SK-N-SH treated with all-trans-retinoic acid at 6 μM for 48 hours (cell line): ENCODE measurements around the gene C2orf66.

Experiments used
- ATAC-seq: fragments of 200-7000 bp; cut with Tn5 transposase; 3 replicates; pipeline ENCODE4 v1.9.1; 2020; ENCODE audit warnings: mild to moderate bottlenecking, moderate library complexity
- ARNTL ChIP-seq: fragments of 450-650 bp; formaldehyde crosslinking; IDR thresholded peaks from 2 replicates; pipeline ENCODE4 v1.5.0; 2020; ENCODE audit warnings: low read depth, mild to moderate bottlenecking, moderate library complexity, borderline replicate concordance
- BACH2 ChIP-seq: fragments of 250-450 bp; sonication (Bioruptor Pico); IDR thresholded peaks from 2 replicates; pipeline ENCODE4 v1.9.0; 2021; ENCODE audit warnings: mild to moderate bottlenecking, borderline replicate concordance
- CSDC2 ChIP-seq: fragments of 250-450 bp; sonication (Bioruptor Pico); IDR thresholded peaks from 2 replicates; pipeline ENCODE4 v1.5.0; 2020; ENCODE audit warnings: mild to moderate bottlenecking, moderate library complexity
- ESRRG ChIP-seq: fragments of 250-450 bp; sonication (Bioruptor Pico); IDR thresholded peaks from 2 replicates; pipeline ENCODE4 v1.6.1; 2021; ENCODE audit warnings: mild to moderate bottlenecking
- GLIS3 ChIP-seq: fragments of 250-450 bp; sonication (Bioruptor Pico); IDR thresholded peaks from 2 replicates; pipeline ENCODE4 v1.5.0; 2020; ENCODE audit warnings: mild to moderate bottlenecking, moderate library complexity
- ISL1 ChIP-seq: fragments of 250-450 bp; sonication (Bioruptor Pico); IDR thresholded peaks from 2 replicates; pipeline ENCODE4 v2.1.2; 2022; ENCODE audit warnings: mild to moderate bottlenecking, moderate library complexity
- OSR1 ChIP-seq: fragments of 250-450 bp; sonication (Bioruptor Pico); IDR thresholded peaks from 2 replicates; pipeline ENCODE4 v1.8.0; 2022; ENCODE audit warnings: moderate library complexity, mild to moderate bottlenecking, inconsistent platforms
- PPARA ChIP-seq: fragments of 250-450 bp; sonication (Bioruptor Pico); IDR thresholded peaks from 2 replicates; pipeline ENCODE4 v1.5.0; 2020; ENCODE audit warnings: mild to moderate bottlenecking, borderline replicate concordance
- RARB ChIP-seq: fragments of 250-450 bp; sonication (Bioruptor Pico); IDR thresholded peaks from 2 replicates; pipeline ENCODE4 v1.8.0; 2021; ENCODE audit warnings: mild to moderate bottlenecking, moderate library complexity
- SNAI2 ChIP-seq: fragments of 250-450 bp; sonication (Bioruptor Pico); IDR thresholded peaks from 2 replicates; pipeline ENCODE4 v1.5.0; 2020; ENCODE audit warnings: mild to moderate bottlenecking, moderate library complexity
- TCF4 ChIP-seq: fragments of 250-450 bp; sonication (Bioruptor Pico); IDR thresholded peaks from 2 replicates; pipeline ENCODE4 v1.8.0; 2021; ENCODE audit warnings: mild to moderate bottlenecking, moderate library complexity, borderline replicate concordance
- TOX ChIP-seq: fragments of 250-450 bp; sonication (Bioruptor Pico); IDR thresholded peaks from 2 replicates; pipeline ENCODE4 v1.8.0; 2021; ENCODE audit warnings: mild to moderate bottlenecking, moderate library complexity, borderline replicate concordance
- TSHZ2 ChIP-seq: fragments of 250-450 bp; sonication (Bioruptor Pico); IDR thresholded peaks from 2 replicates; pipeline ENCODE4 v1.5.0; 2020; ENCODE audit warnings: mild to moderate bottlenecking, moderate library complexity
- ZC3H10 ChIP-seq: fragments of 250-450 bp; sonication (Bioruptor Pico); IDR thresholded peaks from 2 replicates; pipeline ENCODE4 v1.5.1; 2021; ENCODE audit warnings: mild to moderate bottlenecking, moderate library complexity
- ZFP3 ChIP-seq: fragments of 250-450 bp; sonication (Bioruptor Pico); IDR thresholded peaks from 2 replicates; pipeline ENCODE4 v1.5.0; 2020; ENCODE audit warnings: mild to moderate bottlenecking, moderate library complexity
- ZFP30 ChIP-seq: fragments of 450-650 bp; formaldehyde crosslinking; IDR thresholded peaks from 2 replicates; pipeline ENCODE4 v1.5.0; 2022; ENCODE audit warnings: mild to moderate bottlenecking, moderate library complexity
- ZNF565 ChIP-seq: fragments of 450-650 bp; formaldehyde crosslinking; conservative IDR thresholded peaks from 2 replicates; pipeline ENCODE4 v1.5.0; 2020; ENCODE audit warnings: low read depth, mild to moderate bottlenecking, moderate library complexity
- ZNF70 ChIP-seq: fragments of 450-650 bp; formaldehyde crosslinking; IDR thresholded peaks from 2 replicates; pipeline ENCODE4 v1.5.0; 2020; ENCODE audit warnings: mild to moderate bottlenecking, moderate library complexity
- ZNF8 ChIP-seq: fragments of 450-650 bp; formaldehyde crosslinking; IDR thresholded peaks from 2 replicates; pipeline ENCODE4 v1.5.0; 2020; ENCODE audit warnings: mild to moderate bottlenecking, moderate library complexity
- TF ChIP-seq, protein P1 (sequence below): fragments of 250-450 bp; sonication (Bioruptor Pico); IDR thresholded peaks from 2 replicates; pipeline ENCODE4 v1.8.0; 2020; ENCODE audit warnings: mild to moderate bottlenecking, moderate library complexity, borderline replicate concordance
- TF ChIP-seq, protein P2 (sequence below): fragments of 250-450 bp; sonication (Bioruptor Pico); IDR thresholded peaks from 2 replicates; pipeline ENCODE4 v1.5.1; 2020; ENCODE audit warnings: low read depth, mild to moderate bottlenecking, moderate library complexity
- TF ChIP-seq, protein P3 (sequence below): fragments of 250-450 bp; sonication (Bioruptor Pico); IDR thresholded peaks from 2 replicates; pipeline ENCODE4 v1.8.0; 2021; ENCODE audit warnings: low read depth, mild to moderate bottlenecking, moderate library complexity, borderline replicate concordance

C2orf66 gene

DNA sequence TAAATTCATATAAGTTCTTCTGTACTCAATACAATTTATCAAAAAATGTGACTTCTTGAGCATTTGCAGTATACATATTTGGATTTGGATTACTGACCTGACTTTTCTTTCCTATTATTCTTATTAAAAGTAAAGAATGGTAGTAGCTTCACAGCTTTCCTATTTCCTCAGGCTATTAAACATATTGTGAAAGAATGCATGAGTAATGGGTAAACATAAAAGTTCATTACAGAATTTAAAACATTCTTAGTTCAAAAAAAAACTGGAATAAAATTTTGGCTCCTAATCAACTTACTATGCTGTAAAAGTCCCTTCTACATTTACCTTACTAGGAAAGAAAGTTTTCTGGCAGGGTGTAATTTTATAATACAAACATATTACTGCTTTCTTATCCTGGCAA, 27.3 kb upstream of the C2orf66 start:
- no peak for ATAC-seq
- TF ChIP-seq SNAI2 (CRISPR knock-in tag) (no peak), RARB (CRISPR knock-in tag) (no peak), ZNF565 (CRISPR knock-in tag) (no peak), CSDC2 (CRISPR knock-in tag) (no peak), TSHZ2 (CRISPR knock-in tag) (no peak), GLIS3 (no peak), ESRRG (CRISPR knock-in tag) (no peak), ZC3H10 (CRISPR knock-in tag) (no peak), ISL1 (no peak), BACH2 (CRISPR knock-in tag) (no peak), PPARA (CRISPR knock-in tag) (no peak), ZFP30 (no peak), ZFP3 (CRISPR knock-in tag) (no peak)
- TF ChIP-seq, protein P1, sequence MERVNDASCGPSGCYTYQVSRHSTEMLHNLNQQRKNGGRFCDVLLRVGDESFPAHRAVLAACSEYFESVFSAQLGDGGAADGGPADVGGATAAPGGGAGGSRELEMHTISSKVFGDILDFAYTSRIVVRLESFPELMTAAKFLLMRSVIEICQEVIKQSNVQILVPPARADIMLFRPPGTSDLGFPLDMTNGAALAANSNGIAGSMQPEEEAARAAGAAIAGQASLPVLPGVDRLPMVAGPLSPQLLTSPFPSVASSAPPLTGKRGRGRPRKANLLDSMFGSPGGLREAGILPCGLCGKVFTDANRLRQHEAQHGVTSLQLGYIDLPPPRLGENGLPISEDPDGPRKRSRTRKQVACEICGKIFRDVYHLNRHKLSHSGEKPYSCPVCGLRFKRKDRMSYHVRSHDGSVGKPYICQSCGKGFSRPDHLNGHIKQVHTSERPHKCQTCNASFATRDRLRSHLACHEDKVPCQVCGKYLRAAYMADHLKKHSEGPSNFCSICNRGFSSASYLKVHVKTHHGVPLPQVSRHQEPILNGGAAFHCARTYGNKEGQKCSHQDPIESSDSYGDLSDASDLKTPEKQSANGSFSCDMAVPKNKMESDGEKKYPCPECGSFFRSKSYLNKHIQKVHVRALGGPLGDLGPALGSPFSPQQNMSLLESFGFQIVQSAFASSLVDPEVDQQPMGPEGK (CRISPR knock-in tag), result no peak
- TF ChIP-seq, protein P2, sequence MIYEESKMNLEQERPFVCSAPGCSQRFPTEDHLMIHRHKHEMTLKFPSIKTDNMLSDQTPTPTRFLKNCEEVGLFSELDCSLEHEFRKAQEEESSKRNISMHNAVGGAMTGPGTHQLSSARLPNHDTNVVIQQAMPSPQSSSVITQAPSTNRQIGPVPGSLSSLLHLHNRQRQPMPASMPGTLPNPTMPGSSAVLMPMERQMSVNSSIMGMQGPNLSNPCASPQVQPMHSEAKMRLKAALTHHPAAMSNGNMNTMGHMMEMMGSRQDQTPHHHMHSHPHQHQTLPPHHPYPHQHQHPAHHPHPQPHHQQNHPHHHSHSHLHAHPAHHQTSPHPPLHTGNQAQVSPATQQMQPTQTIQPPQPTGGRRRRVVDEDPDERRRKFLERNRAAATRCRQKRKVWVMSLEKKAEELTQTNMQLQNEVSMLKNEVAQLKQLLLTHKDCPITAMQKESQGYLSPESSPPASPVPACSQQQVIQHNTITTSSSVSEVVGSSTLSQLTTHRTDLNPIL (CRISPR knock-in tag), result no peak

DNA sequence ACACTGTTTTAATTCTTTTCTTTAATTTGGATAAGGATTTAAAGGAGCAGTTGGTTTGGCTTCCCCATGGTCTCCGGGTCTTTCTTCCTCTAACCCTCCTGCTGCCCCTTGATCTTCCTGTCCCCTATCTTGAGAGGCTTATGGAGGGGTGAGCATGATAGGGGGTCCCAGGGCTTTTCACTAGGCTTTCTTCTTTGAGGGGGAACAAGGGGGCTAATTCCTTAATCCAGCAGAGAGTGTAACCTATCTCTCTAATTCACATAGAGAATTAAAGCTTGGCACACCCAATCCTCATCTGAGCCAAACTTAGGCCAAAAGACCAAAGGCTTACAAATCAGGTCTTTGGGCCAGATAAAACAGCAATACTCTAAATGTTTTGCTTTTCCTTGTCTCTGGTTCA, 21.5 kb upstream of the C2orf66 start:
- ATAC-seq, result no peak
- no peak for TF ChIP-seq ZNF70 (CRISPR knock-in tag)
- TF ChIP-seq GLIS3, result no peak
- TF ChIP-seq CSDC2 (CRISPR knock-in tag), result no peak
- TF ChIP-seq ZFP3 (CRISPR knock-in tag), result no peak
- TF ChIP-seq ARNTL (CRISPR knock-in tag), result no peak
- no peak for TF ChIP-seq RARB (CRISPR knock-in tag)
- TF ChIP-seq, protein P3, sequence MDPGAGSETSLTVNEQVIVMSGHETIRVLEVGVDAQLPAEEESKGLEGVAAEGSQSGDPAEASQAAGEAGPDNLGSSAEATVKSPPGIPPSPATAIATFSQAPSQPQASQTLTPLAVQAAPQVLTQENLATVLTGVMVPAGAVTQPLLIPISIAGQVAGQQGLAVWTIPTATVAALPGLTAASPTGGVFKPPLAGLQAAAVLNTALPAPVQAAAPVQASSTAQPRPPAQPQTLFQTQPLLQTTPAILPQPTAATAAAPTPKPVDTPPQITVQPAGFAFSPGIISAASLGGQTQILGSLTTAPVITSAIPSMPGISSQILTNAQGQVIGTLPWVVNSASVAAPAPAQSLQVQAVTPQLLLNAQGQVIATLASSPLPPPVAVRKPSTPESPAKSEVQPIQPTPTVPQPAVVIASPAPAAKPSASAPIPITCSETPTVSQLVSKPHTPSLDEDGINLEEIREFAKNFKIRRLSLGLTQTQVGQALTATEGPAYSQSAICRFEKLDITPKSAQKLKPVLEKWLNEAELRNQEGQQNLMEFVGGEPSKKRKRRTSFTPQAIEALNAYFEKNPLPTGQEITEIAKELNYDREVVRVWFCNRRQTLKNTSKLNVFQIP (CRISPR knock-in tag), result no peak
- no peak for TF ChIP-seq ZC3H10 (CRISPR knock-in tag)
- TF ChIP-seq ESRRG (CRISPR knock-in tag), result no peak
- TF ChIP-seq OSR1 (CRISPR knock-in tag), result no peak
- no peak for TF ChIP-seq TSHZ2 (CRISPR knock-in tag)
- no peak for TF ChIP-seq ZNF8 (CRISPR knock-in tag)
- TF ChIP-seq SNAI2 (CRISPR knock-in tag), result no peak
- TF ChIP-seq, protein P2 (CRISPR knock-in tag), result no peak
- TF ChIP-seq ZFP30, result no peak
- TF ChIP-seq TCF4 (CRISPR knock-in tag), result no peak
- TF ChIP-seq TOX (CRISPR knock-in tag), result no peak
- TF ChIP-seq, all 23 proteins: peak for 0
